Ishikawa (cell line): ENCODE data around the gene DUSP9.

ENCODE experiments used
- CEBPB ChIP-seq: IDR thresholded peaks from 2 replicates; pipeline ENCODE4 v1.6.1; 2012
- CREB1 ChIP-seq: IDR thresholded peaks from 2 replicates; pipeline ENCODE4 v1.6.1; 2012; ENCODE audit warnings: low read depth
- EGR1 ChIP-seq: IDR thresholded peaks from 2 replicates; pipeline ENCODE4 v1.6.1; 2012
- EP300 ChIP-seq: IDR thresholded peaks from 2 replicates; pipeline ENCODE4 v1.6.1; 2012; ENCODE audit warnings: borderline replicate concordance
- FOXM1 ChIP-seq: IDR thresholded peaks from 2 replicates; pipeline ENCODE4 v1.6.1; 2012; ENCODE audit warnings: low read depth, borderline replicate concordance
- NFIC ChIP-seq: IDR thresholded peaks from 2 replicates; pipeline ENCODE4 v1.6.1; 2012
- RAD21 ChIP-seq: IDR thresholded peaks from 2 replicates; pipeline ENCODE4 v1.6.1; 2012; ENCODE audit warnings: low read depth
- TAF1 ChIP-seq: IDR thresholded peaks from 2 replicates; pipeline ENCODE4 v1.6.1; 2012; ENCODE audit warnings: low read depth, mild to moderate bottlenecking
- TCF12 ChIP-seq: IDR thresholded peaks from 2 replicates; pipeline ENCODE4 v1.6.1; 2012; ENCODE audit warnings: low read depth
- TEAD4 ChIP-seq: IDR thresholded peaks from 2 replicates; pipeline ENCODE4 v1.6.1; 2012
- YY1 ChIP-seq: IDR thresholded peaks from 2 replicates; pipeline ENCODE4 v1.6.1; 2012; ENCODE audit warnings: low read depth
- ZBTB7A ChIP-seq: IDR thresholded peaks from 2 replicates; pipeline ENCODE4 v1.6.1; 2012; ENCODE audit warnings: low read depth
- TF ChIP-seq, protein P1 (sequence below): IDR thresholded peaks from 2 replicates; pipeline ENCODE4 v1.6.1; 2012
- TF ChIP-seq, protein P2 (sequence below): IDR thresholded peaks from 2 replicates; pipeline ENCODE4 v1.6.1; 2012
- TF ChIP-seq, protein P3 (sequence below): IDR thresholded peaks from 2 replicates; pipeline ENCODE4 v1.6.1; 2012; ENCODE audit warnings: low read depth, mild to moderate bottlenecking

The DUSP9 gene, protein sequence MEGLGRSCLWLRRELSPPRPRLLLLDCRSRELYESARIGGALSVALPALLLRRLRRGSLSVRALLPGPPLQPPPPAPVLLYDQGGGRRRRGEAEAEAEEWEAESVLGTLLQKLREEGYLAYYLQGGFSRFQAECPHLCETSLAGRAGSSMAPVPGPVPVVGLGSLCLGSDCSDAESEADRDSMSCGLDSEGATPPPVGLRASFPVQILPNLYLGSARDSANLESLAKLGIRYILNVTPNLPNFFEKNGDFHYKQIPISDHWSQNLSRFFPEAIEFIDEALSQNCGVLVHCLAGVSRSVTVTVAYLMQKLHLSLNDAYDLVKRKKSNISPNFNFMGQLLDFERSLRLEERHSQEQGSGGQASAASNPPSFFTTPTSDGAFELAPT

DNA sequence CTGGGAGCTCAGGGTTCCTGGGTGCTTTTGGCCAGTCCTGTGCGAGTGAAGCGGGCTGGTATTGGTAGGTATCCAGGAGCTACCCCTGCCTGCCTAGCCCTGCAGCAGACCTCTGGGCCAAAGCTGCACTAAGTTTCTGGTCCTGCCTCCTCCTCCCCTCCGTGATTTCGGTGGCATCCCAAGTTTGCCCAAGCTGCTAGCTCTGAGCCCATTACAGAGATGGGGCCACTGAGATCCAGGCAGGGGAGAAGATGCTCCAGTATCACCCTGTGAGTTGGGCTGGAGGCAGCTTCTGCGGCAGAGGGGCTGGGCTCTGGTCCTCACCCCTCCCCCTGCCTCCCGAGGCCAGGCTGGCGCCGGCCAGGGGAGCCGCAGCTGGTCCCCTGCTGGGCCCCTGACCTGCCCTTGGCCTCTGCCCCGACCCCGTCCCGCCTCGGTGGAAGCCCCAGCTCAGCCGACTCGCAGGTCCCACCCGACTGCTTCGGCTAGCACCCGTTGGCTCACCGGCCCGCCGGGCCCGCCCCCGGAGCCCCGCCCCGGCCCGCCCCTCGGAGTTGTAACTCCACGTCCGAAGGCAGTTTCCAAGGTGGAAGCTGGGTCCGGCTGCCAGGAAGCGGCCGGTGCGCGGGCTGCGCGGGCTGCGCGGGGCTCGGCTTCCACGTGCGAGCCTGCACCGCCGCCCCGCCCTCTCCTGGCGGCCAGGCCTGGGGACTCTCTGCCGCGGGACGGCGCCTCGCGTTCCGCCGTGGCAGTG, at the start of gene DUSP9:
TSS of gene DUSP9 (plus strand) at position 584 of the 754 bp plus-strand sequence. CDS start 751 bp downstream, outside the sequence.
- TF ChIP-seq, protein P1, sequence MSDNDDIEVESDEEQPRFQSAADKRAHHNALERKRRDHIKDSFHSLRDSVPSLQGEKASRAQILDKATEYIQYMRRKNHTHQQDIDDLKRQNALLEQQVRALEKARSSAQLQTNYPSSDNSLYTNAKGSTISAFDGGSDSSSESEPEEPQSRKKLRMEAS: peak; percentile 65; the same call in 1 of the 2 replicates
- TF ChIP-seq RAD21 (no peak), YY1 (no peak), ZBTB7A (no peak), EP300 (no peak), EGR1 (no peak), TCF12 (no peak)

DNA sequence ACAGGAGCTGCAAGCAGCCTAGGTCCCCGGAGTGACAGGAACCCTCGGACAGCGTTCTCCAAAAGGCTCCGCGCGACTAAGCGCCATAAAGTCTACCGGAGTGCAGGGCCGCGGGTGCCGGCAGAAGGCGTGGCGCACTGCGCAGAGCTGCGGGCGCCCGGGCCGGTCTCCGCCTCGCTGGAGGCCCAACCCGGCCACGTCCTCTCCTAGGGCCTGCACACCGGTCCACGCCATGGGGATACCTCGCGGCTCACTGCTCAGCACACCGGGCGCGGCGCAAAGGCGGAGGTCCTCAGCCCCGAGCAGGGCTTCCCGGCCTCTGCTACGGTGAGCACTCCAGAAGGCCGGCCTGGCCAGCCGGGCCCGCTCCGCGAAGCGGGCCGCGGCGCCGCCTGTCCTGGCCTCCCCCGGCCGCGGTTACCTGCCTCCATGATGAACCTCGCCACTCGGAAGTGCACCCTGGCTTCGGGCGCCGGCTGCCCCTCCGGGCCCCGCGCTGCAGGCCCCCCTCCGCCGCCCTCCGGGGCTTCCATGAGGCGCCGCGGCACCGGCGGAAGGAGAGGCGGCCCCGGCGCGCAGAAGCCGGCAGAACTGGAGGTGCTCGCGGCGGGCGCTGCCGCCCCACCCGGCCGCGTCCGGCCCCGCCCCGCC, 48.3 kb upstream of the DUSP9 start, which contains the start of gene CCNQ:
TSS of gene CCNQ (minus strand) at position 599 of the 651 bp plus-strand sequence. CDS start at position 533, 66 bp downstream.
- TF ChIP-seq, protein P1: peak; percentile 13; the same call in 1 of the 2 replicates
- no peak for TF ChIP-seq YY1
- peak; percentile 35; the same call in 1 of the 2 replicates for TF ChIP-seq TAF1

DNA sequence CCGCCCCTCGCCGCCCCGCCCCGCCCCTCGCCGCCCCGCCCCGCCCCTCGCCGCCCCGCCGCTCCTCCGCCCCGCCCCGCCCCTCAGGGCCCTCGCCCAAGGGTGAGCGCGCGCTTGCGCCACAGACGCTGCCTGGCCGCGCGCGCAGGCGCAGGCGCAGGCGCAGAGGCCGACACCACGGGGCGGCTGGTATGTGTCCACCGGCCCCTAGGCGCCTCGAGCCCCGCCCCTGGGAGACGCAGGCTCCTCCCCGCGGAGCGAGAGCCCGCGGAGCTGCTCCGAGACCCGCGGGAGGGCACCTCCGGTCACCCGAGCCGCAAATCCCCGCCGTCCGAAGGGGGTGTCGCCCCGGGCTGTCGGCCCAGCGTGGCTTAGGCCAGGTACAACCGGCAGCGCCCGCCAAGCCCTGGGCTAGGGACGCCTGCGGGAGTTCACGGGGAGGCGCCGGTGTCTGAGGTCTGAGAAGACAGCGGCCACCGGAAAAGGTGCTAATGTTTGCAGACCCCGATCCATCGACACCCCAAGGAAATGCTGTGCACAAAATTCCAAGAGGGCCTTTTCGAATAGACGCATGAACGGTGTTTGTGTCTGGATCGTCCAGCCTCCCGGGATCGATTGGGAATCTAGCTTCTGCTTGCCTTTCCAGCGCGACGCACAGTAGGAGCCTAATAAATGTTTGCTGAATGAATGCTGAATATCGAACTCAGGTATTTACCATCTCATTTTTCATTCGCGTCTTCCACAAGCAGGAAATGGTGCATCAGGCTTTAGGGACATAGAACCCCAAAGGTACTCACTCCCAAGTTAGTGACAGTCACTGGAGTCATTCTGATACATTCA, 47.6 kb upstream of the DUSP9 start:
- no peak for TF ChIP-seq CREB1
- TF ChIP-seq TAF1: peak; percentile 35; the same call in 1 of the 2 replicates
- no peak for TF ChIP-seq YY1
- no peak for TF ChIP-seq EP300
- TF ChIP-seq TEAD4: no peak
- TF ChIP-seq CEBPB: no peak

DNA sequence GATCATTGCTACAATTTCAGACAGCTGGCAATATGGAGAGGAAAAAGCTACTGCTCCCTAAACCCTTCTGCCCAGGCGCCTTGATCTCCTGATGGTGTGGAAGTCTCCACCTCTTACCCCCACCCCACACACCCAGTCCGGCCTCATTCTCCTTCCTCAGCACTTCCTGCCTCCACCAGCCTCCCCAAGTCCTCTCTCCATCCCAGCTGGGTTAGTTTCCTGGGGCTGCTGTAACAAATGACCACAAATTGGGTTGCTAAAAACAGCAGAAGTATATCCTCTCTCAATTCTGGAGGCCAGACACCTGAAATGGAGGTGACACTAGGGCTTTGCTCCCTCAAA, 47.0 kb upstream of the DUSP9 start:
- TF ChIP-seq CREB1: no peak
- TF ChIP-seq FOXM1: no peak
- TF ChIP-seq NFIC: no peak
- TF ChIP-seq, protein P2, sequence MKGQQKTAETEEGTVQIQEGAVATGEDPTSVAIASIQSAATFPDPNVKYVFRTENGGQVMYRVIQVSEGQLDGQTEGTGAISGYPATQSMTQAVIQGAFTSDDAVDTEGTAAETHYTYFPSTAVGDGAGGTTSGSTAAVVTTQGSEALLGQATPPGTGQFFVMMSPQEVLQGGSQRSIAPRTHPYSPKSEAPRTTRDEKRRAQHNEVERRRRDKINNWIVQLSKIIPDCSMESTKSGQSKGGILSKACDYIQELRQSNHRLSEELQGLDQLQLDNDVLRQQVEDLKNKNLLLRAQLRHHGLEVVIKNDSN: no peak

DNA sequence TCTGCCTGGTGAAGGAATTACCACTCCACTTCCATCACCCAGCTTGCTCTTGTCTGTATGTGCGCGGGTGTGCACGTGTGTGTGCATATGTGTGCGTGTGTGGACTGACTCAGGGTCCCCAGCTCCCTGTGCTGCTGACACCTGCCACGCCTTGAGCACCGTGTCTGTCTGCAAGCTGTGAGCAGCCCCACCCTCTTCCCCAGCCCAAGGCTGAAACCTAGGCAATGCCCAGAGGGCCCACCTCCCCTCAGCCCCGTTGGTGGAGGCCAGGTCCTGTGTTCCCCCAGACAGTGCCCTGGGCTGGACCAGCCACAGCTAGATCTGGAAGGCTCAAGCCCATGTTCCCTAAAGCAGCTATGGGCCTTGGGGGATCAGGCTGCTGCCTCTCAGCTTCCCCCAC, 46.1 kb upstream of the DUSP9 start:
- no peak for TF ChIP-seq RAD21
- no peak for TF ChIP-seq EP300
- no peak for TF ChIP-seq NFIC
- TF ChIP-seq, protein P1: no peak

DNA sequence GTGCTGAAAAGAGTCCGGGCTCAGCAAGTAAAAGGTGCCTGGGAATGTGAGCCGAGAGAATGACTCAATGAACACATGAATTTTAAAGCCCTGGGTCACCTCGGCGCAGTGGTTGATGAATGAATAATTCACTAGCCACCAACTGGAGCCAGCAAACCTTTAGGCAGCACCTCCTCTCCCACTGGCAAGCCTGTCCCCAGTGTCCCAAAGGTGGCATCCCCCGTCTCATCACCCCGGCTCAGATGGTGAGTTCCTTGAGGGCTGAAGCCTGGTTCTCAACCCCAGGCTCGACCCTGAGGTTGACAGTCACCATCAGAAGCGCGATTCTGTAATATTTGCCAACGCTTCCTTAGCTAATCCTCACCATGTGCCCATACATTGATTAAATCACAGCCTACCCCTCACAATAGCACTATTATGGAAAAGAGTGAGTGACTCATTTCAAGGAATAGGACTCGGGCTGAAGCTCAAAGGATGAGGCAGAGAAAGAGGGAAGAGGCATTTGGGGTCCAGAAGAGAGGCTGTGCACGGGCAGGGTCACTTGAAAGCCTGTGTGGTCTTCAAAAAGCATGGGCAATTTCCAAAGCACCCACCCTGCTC, 45.4 kb upstream of the DUSP9 start:
- no peak for TF ChIP-seq EGR1
- TF ChIP-seq, protein P1: no peak
- TF ChIP-seq, protein P2: no peak
- no peak for TF ChIP-seq CEBPB
- TF ChIP-seq YY1: no peak
- TF ChIP-seq TEAD4: no peak
- TF ChIP-seq, protein P3, sequence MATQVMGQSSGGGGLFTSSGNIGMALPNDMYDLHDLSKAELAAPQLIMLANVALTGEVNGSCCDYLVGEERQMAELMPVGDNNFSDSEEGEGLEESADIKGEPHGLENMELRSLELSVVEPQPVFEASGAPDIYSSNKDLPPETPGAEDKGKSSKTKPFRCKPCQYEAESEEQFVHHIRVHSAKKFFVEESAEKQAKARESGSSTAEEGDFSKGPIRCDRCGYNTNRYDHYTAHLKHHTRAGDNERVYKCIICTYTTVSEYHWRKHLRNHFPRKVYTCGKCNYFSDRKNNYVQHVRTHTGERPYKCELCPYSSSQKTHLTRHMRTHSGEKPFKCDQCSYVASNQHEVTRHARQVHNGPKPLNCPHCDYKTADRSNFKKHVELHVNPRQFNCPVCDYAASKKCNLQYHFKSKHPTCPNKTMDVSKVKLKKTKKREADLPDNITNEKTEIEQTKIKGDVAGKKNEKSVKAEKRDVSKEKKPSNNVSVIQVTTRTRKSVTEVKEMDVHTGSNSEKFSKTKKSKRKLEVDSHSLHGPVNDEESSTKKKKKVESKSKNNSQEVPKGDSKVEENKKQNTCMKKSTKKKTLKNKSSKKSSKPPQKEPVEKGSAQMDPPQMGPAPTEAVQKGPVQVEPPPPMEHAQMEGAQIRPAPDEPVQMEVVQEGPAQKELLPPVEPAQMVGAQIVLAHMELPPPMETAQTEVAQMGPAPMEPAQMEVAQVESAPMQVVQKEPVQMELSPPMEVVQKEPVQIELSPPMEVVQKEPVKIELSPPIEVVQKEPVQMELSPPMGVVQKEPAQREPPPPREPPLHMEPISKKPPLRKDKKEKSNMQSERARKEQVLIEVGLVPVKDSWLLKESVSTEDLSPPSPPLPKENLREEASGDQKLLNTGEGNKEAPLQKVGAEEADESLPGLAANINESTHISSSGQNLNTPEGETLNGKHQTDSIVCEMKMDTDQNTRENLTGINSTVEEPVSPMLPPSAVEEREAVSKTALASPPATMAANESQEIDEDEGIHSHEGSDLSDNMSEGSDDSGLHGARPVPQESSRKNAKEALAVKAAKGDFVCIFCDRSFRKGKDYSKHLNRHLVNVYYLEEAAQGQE: no peak
- TF ChIP-seq FOXM1: no peak
- TF ChIP-seq TAF1: no peak
- TF ChIP-seq ZBTB7A: no peak
- TF ChIP-seq NFIC: no peak
- no peak for TF ChIP-seq TCF12
- no peak for TF ChIP-seq EP300
- no peak for TF ChIP-seq RAD21
- no peak for TF ChIP-seq CREB1
